Natural killer cell (primary cell): Measurements from ENCODE around the gene PHACTR1. TPM values are rescaled to one million over a fixed set of nuclear protein-coding genes. Genes with fewer than 3 reads are reported as not detected.
"Not testable (repeated sequence)": the region's sequence is repeated elsewhere in the genome, so short reads cannot be mapped to it uniquely, and the experiment has no call there.

Experiments used
- ATAC-seq, 3 donors: fragments of 150-1000 bp in 2 of 3; fragments of 200-7000 bp in 1 of 3; cut with Tn5 transposase; 1 replicate in 1 of 3; 2 replicates in 2 of 3; pipeline ENCODE4 v1.10.0; 2021; ENCODE audit warnings: mild to moderate bottlenecking in 2 of 3, moderate library complexity in 2 of 3
- DNase-seq, 2 donors: peaks; one replicate each; pipeline versions ENCODE4 v3.0.0 to v3.0.0-alpha.2; 2013 to 2021; ENCODE audit warnings: mixed read lengths in 1 of 2
- H3K27ac ChIP-seq: one replicate; pipeline ENCODE4 v1.5.1; 2013; ENCODE audit warnings: mild to moderate bottlenecking, low read length
- H3K27me3 ChIP-seq: one replicate; pipeline ENCODE4 v1.6.1; 2013; ENCODE audit warnings: low read length; ENCODE audit not compliant: control insufficient read depth, insufficient read depth
- H3K36me3 ChIP-seq: one replicate; pipeline ENCODE4 v1.6.1; 2013; ENCODE audit warnings: low read length; ENCODE audit not compliant: control insufficient read depth, insufficient read depth
- H3K4me1 ChIP-seq: one replicate; pipeline ENCODE4 v1.6.1; 2013; ENCODE audit warnings: low read length; ENCODE audit not compliant: control insufficient read depth, insufficient read depth
- H3K4me3 ChIP-seq: one replicate; pipeline ENCODE4 v1.5.1; 2013; ENCODE audit warnings: low read length
- H3K9me3 ChIP-seq: one replicate; pipeline ENCODE4 v1.6.1; 2013; ENCODE audit warnings: low read length; ENCODE audit not compliant: control insufficient read depth, insufficient read depth
- H3K27ac Mint-ChIP-seq, 2 donors: one replicate each; pipeline ENCODE4 v1.8.0; 2022; ENCODE audit warnings: mild to moderate bottlenecking in 2 of 2, mixed read lengths in 2 of 2, moderate library complexity in 1 of 2
- H3K27me3 Mint-ChIP-seq, 2 donors: one replicate each; pipeline ENCODE4 v1.8.0; 2022; ENCODE audit warnings: low read depth in 2 of 2, mixed read lengths in 2 of 2
- H3K36me3 Mint-ChIP-seq: one replicate; pipeline ENCODE4 v1.8.0; 2022; ENCODE audit warnings: mixed read lengths
- H3K4me1 Mint-ChIP-seq, 2 donors: one replicate each; pipeline ENCODE4 v1.8.0; 2022; ENCODE audit warnings: mixed read lengths in 2 of 2
- H3K4me3 Mint-ChIP-seq: one replicate; pipeline ENCODE4 v1.8.0; 2022; ENCODE audit warnings: mild to moderate bottlenecking, moderate library complexity, mixed read lengths
- H3K9me3 Mint-ChIP-seq, 2 donors: one replicate each; pipeline ENCODE4 v1.8.0; 2022; ENCODE audit warnings: mixed read lengths in 2 of 2
- WGBS: methylation state at CpG from one replicate; pipeline ENCODE4 v1.1.7; 2013; ENCODE audit warnings: missing lambda C conversion rate; ENCODE audit not compliant: insufficient coverage; 5-methylcytosine and 5-hydroxymethylcytosine counted together
- intact Hi-C: fragments of 100-400 bp; cut with micrococcal nuclease; formaldehyde crosslinking; loops from one replicate; pipeline ENCODE4 v1.14.2; 2022
- total RNA-seq, 4 donors: library from RNA; stranded (reverse); fragments of 120-200 nt in 1 of 4; gene quantifications; one replicate each; pipeline versions ENCODE4 v1.2.3 to v1.2.4, GENCODE V29; 2013 to 2022
- TF ChIP-seq, protein P1 (sequence below): fragments of 200-600 bp; IDR thresholded peaks from one replicate; pipeline ENCODE4 v1.8.0; 2022; ENCODE audit warnings: antibody characterized with exemption

Gene PHACTR1
- total RNA-seq, 3 donors from 2014 or later (not counting 1 experiment from before 2014, with no cell fraction given), result 5.2 to 19.0 (median 5.4) TPM

GRCh38 chr6:13152764-13153163 is 436.2 kb downstream of the PHACTR1 start:
- H3K27me3 ChIP-seq, result no peaks in the 10 kb centered on the region
- no peak for ATAC-seq
- no peaks in the 10 kb centered on the region for H3K4me1 ChIP-seq
- Mint-ChIP-seq H3K4me3 (no peak overlapping the region), H3K36me3 (no peaks in the 10 kb centered on the region), H3K4me1 (no peaks in the 10 kb centered on the region), H3K9me3 (no peaks in the 10 kb centered on the region), H3K27ac (no peak overlapping the region), H3K27me3 (peaks cover 8% of the 10 kb centered on the region in 2 donors)
- TF ChIP-seq, protein P1, sequence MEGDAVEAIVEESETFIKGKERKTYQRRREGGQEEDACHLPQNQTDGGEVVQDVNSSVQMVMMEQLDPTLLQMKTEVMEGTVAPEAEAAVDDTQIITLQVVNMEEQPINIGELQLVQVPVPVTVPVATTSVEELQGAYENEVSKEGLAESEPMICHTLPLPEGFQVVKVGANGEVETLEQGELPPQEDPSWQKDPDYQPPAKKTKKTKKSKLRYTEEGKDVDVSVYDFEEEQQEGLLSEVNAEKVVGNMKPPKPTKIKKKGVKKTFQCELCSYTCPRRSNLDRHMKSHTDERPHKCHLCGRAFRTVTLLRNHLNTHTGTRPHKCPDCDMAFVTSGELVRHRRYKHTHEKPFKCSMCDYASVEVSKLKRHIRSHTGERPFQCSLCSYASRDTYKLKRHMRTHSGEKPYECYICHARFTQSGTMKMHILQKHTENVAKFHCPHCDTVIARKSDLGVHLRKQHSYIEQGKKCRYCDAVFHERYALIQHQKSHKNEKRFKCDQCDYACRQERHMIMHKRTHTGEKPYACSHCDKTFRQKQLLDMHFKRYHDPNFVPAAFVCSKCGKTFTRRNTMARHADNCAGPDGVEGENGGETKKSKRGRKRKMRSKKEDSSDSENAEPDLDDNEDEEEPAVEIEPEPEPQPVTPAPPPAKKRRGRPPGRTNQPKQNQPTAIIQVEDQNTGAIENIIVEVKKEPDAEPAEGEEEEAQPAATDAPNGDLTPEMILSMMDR, result no peak
- H3K9me3 ChIP-seq, result no peaks in the 10 kb centered on the region
- no peak for DNase-seq
- no peaks in the 10 kb centered on the region for H3K36me3 ChIP-seq
- no peak overlapping the region for H3K4me3 ChIP-seq
- no peak overlapping the region for H3K27ac ChIP-seq
- intact Hi-C loops, result no loop called here
- 81% methylated on average over 4 of the region's 4 CpGs for WGBS

GRCh38 chr6:13156381-13156780 is 439.8 kb downstream of the PHACTR1 start:
- no peaks in the 10 kb centered on the region for H3K4me1 ChIP-seq
- no peak for ATAC-seq
- H3K4me3 Mint-ChIP-seq, result no peak overlapping the region

GRCh38 chr6:13157293-13157692 is 440.7 kb downstream of the PHACTR1 start:
- intact Hi-C loops, result no loop called here
- ATAC-seq, result no peak
- Histone ChIP-seq H3K9me3 (no peaks in the 10 kb centered on the region), H3K4me1 (no peaks in the 10 kb centered on the region), H3K36me3 (no peaks in the 10 kb centered on the region), H3K27ac (no peak overlapping the region), H3K4me3 (no peak overlapping the region), H3K27me3 (no peaks in the 10 kb centered on the region)
- WGBS, result 93% methylated on average over 4 of the region's 4 CpGs
- TF ChIP-seq, protein P1, result no peak
- no peak overlapping the region for H3K27ac Mint-ChIP-seq
- DNase-seq, result no peak
- H3K9me3 Mint-ChIP-seq, result no peaks in the 10 kb centered on the region
- H3K36me3 Mint-ChIP-seq, result no peaks in the 10 kb centered on the region
- H3K4me1 Mint-ChIP-seq, result no peaks in the 10 kb centered on the region
- peaks cover 7 to 17% of the 10 kb centered on the region in 2 donors for H3K27me3 Mint-ChIP-seq
- H3K4me3 Mint-ChIP-seq, result no peak overlapping the region

More at GRCh38 chr6:13156381-13156780, 439.8 kb downstream of the PHACTR1 start:
- no peaks in the 10 kb centered on the region for H3K4me1 Mint-ChIP-seq
- H3K27ac Mint-ChIP-seq, result no peak overlapping the region
- no peaks in the 10 kb centered on the region for H3K36me3 ChIP-seq
- TF ChIP-seq, protein P1, result no peak
- DNase-seq, result no peak
- 90% methylated on average over 8 of the region's 8 CpGs for WGBS
- H3K27ac ChIP-seq, result no peak overlapping the region
- no peak overlapping the region for H3K4me3 ChIP-seq
- H3K27me3 Mint-ChIP-seq, result peaks cover 8 to 18% of the 10 kb centered on the region in 2 donors
- intact Hi-C loops, result no loop called here
- no peaks in the 10 kb centered on the region for H3K9me3 Mint-ChIP-seq
- no peaks in the 10 kb centered on the region for H3K36me3 Mint-ChIP-seq
- no peaks in the 10 kb centered on the region for H3K9me3 ChIP-seq
- no peaks in the 10 kb centered on the region for H3K27me3 ChIP-seq

DNA sequence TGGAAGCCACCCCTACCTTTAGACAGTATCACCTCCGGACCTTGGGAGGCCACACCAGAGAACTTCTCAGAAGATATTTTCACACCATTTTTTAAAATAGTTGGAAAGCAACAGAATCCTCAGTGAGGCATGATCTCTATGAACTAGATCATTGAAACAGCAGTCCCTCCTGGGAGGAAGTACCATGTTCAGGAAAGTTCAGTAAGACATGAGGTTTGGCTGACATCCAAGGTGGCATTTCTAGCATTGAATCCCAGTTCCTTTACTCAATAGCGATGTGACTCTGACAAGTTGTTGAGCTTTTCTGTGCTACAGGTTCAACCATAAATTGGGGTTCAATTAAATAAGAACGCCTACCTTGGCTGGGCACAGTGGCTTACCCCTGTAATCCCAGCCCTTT is 442.7 kb downstream of the PHACTR1 start:
- TF ChIP-seq, protein P1, result no peak
- ATAC-seq (no peak), DNase-seq (no peak)
- Histone ChIP-seq H3K27me3 (no peaks in the 10 kb centered on the region), H3K27ac (no peak overlapping the region), H3K36me3 (no peaks in the 10 kb centered on the region), H3K9me3 (no peaks in the 10 kb centered on the region), H3K4me1 (no peaks in the 10 kb centered on the region), H3K4me3 (no peak overlapping the region)
- no peak overlapping the region for H3K4me3 Mint-ChIP-seq
- WGBS, result 49% methylated on average over 3 of the region's 3 CpGs
- intact Hi-C loops, result no loop called here
- peaks cover 6% of the 10 kb centered on the region in 2 donors for H3K4me1 Mint-ChIP-seq
- peaks cover 0 to 17% of the 10 kb centered on the region in 2 donors for H3K27me3 Mint-ChIP-seq
- no peak overlapping the region for H3K27ac Mint-ChIP-seq
- no peaks in the 10 kb centered on the region for H3K36me3 Mint-ChIP-seq
- no peaks in the 10 kb centered on the region for H3K9me3 Mint-ChIP-seq

GRCh38 chr6:13159822-13160221 is 443.3 kb downstream of the PHACTR1 start:
- H3K9me3 Mint-ChIP-seq, H3K4me3 ChIP-seq, H3K36me3 ChIP-seq, H3K27ac Mint-ChIP-seq, H3K4me1 ChIP-seq, H3K9me3 ChIP-seq, H3K4me3 Mint-ChIP-seq, ATAC-seq, H3K27me3 ChIP-seq, DNase-seq, H3K36me3 Mint-ChIP-seq, H3K27ac ChIP-seq, H3K4me1 Mint-ChIP-seq, intact Hi-C loops: not testable (repeated sequence)
- peaks cover 0 to 14% of the 10 kb centered on the region in 2 donors for H3K27me3 Mint-ChIP-seq
- 90% methylated on average over 3 of the region's 5 CpGs for WGBS
